SIG-M5 treated with dmso at 0.1 percent for 504 hours (cell line): ENCODE data around the gene OPRPN.

Source experiments
- DNase-seq: peaks from one replicate; lab custom pipeline; 2025; ENCODE audit not compliant: unreplicated experiment; lab: John Stamatoyannopoulos, UW

The OPRPN gene, protein sequence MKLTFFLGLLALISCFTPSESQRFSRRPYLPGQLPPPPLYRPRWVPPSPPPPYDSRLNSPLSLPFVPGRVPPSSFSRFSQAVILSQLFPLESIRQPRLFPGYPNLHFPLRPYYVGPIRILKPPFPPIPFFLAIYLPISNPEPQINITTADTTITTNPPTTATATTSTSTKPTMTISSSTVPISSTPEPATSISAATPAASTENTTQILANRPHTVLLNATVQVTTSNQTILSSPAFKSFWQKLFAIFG

DNA sequence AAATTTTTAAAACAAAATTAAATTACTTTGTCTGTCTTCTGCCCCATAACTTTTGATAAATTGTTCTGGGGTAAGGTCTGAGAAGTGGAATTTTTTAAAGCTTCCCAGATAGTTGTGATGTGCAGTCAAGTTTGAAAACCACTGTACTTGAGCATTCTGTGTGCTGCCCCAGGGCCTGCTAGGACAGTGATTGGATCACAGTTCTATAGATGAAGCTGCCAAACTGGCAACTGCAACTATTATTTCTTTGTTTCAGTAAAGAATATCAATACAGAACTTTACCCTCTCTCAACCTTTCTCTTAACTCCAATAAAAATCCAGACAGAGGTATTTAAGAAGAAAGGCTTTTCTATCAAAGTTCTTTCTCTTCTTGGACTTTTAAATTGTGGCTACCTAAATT lies at the start of gene OPRPN:
Gene OPRPN, plus strand, starts transcription at position 361 of the 400 bp plus-strand sequence. CDS start 1,346 bp downstream, outside the sequence.
- DNase-seq: no peak

DNA sequence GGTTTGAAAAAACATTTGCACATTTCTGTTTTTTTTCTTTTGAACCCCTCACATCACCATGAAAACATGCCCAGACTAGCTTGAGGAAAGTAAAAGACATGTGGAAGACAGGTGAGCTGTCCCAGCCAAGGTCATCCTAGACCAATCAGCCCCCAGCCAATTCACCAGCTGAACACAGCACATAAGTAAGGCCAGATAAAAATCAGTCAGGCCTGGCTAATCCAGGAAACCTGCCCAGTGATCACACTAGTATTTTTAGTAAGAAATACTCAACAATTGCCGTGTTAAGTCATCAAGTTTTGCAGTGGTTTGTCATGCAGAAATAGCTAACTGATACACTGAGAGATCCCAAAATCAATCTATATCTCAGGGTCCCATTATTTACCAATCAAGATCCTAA lies 41.6 kb upstream of the OPRPN start:
- no peak for DNase-seq

DNA sequence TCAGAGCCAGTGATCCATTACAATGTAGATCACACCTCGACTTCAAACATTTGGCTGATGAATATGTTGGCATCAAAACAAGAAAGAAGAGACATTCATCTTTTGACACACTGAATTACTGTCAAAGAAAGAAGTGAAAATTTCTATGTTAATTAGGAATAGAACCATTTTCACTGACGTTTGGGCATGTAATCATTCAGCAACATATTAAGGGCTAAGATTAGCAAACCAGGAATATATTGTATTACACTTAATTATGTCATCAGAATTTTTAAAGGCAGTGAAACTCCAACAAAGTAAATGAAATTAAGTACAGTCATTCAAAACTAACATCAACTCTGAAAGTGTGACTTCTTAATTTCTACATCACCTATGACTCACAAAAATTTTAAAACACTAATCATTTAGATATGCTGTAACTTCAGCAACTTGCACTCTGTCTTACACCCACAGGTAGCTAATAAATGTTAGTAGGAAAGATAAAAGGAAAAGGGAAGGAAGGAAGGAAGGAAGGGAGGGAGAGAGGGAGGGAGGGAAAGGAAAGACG lies 38.6 kb upstream of the OPRPN start:
- no peak for DNase-seq

DNA sequence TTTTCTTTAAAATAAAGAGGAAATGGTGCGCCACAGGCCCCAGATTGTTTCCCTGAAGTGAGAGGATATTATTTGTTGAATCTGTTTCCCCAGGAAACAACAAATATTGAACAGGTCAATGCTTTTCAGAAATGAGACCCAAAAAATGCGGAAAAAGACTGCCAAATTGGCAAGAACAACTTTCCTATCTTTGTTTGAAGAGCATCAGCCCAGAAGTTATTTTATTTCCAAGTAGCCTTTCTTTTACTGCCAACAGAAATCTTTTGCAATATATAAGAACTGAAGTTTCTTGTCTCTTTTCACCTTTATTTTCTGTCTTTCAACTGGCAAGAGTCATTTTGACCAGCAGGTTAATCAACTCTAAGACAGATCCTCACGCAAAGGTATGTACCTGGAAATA lies 37.3 kb upstream of the OPRPN start, which contains the start of gene SMR3A:
Gene SMR3A, plus strand, starts transcription at position 301 of the 400 bp plus-strand sequence. CDS start 1,356 bp downstream, outside the sequence.
- no peak for DNase-seq

DNA sequence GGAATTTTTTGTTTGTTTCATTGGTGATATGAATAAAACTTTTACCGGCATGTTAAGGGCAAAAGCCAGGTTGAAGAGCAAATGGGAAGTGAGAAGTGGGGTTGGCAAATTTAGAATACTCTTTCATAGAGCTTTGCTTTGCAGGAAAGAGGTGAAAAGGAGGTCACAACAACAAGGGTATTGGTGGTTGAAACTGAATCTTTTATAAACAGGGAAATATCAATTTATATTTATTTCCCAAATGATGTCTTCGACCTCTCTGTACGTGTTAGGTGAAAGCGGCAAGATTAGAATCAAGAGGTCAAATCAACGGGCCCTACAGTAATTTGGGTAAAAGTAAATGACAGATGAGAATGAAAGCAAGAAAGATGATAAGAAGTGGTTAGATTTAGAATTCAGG lies 33.7 kb upstream of the OPRPN start:
- DNase-seq: no peak

DNA sequence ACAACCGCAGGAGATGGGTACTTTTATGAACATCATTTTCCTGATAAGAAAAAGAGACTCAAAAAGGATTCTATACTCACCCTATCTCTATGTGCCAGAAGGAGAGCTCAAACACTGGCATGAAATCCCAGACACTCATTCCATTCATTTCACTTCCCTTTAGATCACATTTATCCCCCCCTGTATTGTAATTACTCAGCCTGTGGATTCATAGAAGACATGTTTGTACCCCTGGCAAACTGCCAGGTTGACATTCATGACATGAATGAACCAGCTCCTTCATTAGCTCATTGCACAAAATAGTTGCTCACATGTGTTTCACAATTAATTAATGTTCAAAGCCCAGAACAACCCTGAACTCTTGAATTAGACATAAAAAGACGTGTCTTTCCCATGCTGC lies 32.3 kb upstream of the OPRPN start:
- no peak for DNase-seq

DNA sequence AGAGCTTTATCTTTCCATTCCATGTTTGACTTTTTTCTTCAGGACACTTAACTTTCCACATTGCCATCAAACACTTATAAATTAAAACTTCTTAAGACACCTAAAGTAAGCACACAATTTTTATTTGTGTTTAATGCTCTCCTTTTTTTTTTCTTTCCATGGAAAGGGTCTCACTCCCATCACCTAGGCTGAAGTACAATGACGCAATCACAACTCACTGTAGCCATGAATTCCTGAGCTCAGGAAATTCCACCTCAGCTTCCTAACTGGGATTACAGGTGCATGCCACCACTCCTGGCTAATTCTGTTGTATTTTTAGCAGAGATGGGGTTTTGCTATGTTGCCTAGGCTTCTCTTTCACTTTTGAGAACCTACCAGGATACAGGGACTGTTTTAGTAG lies 29.9 kb upstream of the OPRPN start:
- DNase-seq: no peak

DNA sequence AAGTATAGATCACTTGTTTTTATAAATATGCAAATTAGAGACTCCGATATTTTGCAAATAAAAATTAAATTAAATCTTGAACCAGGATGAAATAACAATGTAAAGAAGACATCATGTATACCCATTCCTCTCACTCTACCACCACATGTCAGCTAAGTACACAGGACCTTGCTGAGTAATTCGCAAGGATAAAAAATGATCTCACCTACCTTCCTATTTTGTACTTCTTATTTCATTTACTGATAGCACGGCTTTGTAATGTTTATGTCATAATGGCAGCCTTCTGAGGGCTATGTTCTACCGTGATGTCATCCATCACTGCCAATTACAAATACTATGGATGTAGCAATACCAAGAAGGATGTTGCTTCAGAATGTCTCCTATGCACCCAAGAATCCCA lies 25.8 kb upstream of the OPRPN start:
- DNase-seq: no peak

DNA sequence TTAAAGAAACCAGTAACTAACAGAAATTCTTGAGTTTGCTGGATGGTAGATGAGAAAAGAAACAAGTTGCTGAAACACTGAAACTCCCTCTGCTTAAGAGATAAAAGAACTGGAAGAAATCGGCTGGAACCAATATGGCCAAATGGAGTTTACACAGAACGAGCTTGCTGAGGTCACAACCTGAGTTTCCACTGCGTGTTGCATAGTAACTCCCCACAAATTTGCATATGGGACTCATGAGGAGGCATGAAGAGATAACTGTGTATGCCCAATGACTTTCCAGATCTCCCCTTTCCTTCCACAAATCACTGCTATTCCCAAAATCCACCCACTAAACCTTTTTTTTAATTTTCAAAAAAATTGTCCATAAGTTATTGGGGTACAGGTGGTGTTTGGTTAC lies 25.0 kb upstream of the OPRPN start:
- DNase-seq: no peak

DNA sequence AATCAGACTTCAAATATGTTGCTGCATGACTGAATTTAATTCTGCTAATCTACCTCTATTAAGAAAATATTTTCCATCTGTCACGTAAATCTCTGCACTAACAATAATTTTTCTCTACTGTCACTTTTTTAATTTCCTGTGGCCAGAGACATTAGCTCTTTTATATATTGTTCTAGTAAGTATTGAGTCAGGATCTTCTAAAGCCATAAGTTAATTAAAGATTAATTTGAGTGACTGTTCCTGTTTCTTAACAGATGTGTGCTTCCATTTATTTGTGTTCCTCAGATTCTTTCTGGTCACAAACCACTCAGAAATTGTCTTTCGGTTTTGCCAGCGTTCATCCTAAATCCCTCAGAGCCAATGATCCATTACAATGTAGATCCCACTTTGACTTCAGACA lies 17.2 kb upstream of the OPRPN start:
- no peak for DNase-seq

DNA sequence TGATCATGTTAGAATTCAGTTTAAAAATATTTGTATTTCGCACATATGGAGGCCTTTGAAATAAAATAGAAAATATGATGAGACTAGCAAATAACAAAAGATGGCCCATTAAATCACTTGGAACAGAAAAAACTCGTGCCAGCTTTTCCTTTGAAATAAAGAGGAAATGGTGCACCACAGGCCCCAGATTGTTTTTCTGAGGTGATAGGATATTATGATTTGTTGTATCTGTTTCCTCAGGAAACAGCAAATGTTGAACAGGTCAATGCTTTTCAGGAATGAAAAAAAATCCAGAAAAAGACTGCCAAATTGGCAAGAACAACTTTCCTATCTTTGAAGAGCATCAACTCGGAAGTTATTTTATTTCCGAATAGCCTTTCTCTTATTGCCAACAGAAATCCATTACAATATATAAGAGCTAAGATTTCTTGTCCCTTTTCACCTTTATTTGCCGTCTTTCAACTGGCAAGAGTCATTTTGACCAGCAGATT lies 15.0 kb upstream of the OPRPN start, which contains the start of gene SMR3B:
Gene SMR3B, plus strand, starts transcription at position 441 of the 491 bp plus-strand sequence. CDS start 1,380 bp downstream, outside the sequence.
- no peak for DNase-seq

DNA sequence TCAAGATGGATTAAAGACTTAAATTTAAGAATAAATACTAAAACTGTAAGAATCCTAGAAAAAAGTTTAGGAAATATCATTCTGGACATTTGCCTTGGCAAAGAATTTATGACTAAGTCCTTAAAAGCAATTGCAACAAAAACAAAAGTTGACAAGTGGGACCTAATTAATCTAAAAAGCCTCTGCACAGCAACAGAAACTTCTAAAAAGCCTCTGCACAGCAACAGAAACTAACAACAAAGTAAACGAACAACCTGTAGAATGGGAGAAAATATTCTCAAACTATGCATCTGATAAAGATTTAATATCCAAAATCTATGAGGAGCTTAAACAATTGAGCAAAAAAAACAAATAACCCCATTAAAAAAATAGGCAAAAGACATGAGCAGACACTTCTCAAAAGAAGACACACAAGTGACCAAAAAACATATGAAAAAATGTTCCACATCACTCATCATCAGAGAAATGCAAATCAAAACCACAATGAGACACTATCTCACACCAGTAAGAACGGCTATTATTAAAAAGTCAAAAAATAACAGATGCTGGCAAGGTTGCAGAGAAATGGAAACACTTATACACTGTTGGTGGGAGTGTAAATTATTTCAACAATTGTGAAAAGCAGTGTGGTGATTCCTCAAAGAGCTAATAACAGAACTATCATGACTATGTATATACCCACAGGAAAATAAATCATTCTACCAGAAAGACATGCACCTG lies 5.5 kb upstream of the OPRPN start:
- DNase-seq: no peak

DNA sequence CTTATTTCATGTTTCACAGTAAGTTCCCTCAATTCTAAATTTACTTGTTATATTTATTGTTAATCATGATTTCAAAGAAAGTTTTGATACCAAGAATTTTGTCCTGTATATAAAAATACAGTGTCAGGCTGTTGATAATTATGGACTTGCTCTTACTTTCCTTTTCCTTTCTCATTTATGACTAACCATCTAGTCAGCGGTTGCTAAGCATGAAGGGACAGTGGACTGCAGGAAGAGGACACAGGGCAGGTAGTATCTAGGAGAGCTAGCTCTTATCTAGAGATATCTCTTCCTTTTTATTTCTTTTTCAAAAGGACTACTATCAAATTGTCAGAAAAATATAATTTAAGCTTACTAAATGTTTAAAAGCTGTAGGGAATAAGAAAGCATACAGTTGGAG lies 1.6 kb downstream of the OPRPN start:
- no peak for DNase-seq

DNA sequence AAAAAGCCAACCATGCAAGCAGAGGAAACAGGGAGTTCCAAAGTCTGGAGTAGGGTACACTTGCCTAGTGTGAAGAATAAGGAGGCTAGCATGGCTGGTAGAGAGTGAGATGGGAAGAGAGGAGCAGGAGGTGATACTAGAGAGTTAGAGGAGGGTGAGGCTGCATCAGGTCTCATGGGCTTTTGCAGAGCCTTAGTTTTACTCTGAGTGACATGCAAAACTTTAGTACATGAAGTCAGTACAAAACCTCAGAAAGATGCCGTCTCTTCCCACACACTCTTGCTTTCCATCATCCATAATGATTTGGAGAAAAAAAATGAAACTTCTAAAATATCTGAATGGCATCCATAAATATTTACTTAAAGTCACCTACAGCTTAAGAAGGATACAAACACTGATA lies 5.0 kb downstream of the OPRPN start:
- no peak for DNase-seq

DNA sequence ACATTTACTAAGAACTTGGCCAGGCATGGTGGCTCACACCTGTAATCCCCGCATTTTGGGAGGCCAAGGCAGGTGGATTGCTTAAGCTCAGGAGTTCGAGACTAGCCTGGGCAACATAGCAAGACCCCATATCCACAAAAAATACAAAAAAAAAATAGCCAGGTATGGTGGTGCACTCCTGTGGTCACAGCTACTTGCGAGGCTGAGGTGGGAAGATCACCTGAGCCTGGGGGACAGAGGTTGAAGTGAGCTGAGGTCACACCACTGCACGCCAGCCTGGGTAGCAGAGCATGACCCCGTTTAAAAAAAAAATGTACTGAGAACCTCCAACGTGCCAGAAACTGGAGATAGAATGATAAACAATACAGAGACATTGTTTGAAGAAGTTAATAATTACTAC lies 8.0 kb downstream of the OPRPN start:
- DNase-seq: no peak

DNA sequence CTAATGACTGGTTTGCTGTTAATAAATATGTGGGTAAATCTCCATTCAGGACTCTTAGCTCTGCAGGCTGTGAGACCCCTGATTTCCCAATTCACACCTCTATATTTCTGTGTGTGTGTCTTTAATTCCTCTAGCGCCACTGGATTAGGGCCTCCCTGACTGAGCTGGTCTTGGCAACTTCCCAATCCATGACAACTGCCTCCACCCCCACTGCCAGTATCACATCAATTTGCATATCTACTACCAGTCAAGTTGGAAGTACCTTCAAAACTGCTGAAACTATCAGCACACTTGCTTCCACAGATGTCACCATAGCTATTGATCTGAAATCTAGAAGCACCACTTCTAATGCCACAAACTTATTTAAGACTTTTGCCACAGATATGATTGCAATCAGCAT lies 27.6 kb downstream of the OPRPN start:
- DNase-seq: no peak

DNA sequence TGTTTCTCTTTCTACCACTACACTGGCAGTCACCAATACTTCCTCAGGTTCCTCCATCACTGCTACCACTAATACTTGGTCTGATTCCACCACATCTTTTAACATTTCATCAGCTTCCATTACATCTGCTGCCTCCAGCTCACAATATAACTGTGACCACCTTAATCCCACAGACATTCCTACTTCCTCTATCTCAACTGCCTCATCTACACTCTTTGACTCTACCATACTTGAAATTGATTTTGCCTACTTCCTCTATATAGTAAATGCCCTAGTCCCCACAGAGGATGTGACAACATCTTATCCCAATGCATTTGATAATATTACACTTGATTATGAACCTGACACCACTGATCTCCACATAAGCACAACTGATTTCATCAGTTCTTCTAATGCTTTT lies 29.0 kb downstream of the OPRPN start:
- no peak for DNase-seq

DNA sequence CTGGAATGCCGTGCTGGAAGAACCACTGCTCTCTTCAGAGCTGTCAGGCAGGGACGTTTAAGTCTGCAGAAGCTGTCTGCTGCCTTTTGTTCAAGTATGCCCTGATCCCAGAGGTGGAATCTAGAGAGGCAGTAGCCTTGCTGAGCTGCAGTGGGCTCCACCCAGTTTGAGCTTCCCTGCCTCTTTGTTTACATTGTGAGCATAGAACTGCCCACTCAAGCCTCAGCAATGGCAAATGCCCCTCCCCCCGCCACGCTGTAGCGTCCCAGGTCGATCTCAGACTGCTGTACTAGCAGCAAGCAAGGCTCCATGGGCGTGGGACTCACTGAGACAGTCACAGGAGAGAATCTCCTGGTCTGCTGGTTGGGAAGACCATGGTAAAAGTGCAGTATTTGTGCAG lies 39.5 kb downstream of the OPRPN start:
- DNase-seq: no peak

DNA sequence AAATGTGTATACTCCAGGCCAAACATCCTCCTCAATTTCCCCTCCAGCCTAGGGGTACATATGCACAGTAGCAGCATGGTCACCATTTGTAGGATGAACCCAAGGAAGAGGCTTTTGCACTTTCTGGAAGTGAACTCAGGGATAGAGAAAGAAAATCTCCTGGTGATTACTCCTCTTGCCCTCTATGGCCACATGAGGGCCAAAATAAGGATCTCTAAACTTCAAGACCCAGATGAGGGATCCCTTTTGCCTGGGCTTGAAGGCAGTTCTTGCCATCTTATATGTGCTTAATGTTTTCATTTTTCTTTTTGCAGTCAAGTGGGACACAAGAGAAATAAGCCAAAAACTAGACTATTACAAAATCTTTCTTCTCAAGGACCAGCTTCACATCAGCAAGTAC lies 44.7 kb downstream of the OPRPN start:
- DNase-seq: no peak

DNA sequence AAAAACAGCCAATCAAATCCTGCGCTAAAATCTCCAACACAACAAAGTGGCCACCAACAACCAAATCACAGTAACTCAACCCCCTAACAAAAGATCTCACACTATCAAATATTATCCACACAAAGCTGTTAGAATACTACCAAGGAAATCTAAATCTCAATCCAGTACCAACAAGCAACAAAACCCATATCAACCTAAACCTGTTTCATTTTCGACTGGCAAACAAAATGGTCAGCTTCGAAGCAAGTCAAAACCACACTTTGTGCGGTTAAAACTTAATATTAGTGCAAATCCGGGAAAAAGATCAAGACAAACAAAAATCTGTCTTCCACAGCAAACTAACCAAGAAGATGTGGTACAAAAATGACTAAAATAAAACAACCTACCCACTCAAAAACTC lies 45.6 kb downstream of the OPRPN start:
- no peak for DNase-seq

DNA sequence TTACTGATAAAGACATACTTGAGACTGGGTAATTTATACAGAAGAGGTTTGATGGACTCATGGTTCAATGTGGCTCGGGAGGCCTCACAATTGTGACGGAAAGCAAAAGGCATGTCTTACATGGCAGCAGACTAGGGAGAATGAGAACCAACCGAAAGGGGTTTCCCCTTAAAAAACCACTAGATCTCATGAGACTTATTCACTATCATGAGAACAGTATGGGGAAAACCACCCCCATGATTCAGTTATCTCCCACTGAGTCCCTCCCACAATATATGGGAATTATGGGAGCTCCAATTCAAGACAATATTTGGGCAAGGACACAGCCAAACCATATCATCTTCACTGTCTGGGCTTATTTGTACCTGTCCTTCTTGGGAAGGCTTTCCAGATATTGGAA lies 51.5 kb downstream of the OPRPN start:
- DNase-seq: no peak

DNA sequence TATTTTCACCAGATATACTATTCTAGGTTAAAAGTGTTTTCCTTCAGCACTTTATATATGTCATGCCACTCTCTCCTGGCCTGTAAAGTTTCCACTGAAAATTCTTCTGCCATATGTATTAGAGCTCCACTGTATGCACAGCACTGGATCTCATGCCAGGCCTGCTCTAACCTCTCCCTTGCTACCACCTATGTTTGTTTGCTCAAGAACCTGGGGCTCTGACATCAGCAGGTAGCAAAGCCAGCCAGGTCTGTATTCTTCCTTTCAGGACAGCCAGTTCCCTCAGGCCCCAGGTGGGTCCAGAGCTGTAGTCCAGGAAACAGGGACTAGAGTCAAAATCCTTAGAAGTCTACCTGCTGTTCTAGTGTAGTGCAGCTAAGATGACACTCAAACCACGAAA lies 55.2 kb downstream of the OPRPN start:
- DNase-seq: no peak
